Measurements from ENCODE around the gene ALDH3B1.

The ALDH3B1 gene

GRCh38 chr11:68076371-68077042 is 66.4 kb downstream of the ALDH3B1 start:
- DNase-seq: no peak

GRCh38 chr11:68077617-68078582 is 67.8 kb downstream of the ALDH3B1 start:
- DNase-seq: no peak

All from stimulated activated CD4-positive, alpha-beta T cell treated with anti-CD3 and anti-CD28 coated beads, Interleukin-15, amount 100 ng/mL, for 24 hours (primary cell).